HepG2 (cell line): ENCODE measurements around the gene OR1F1. TPM values are rescaled to one million over a fixed set of nuclear protein-coding genes. Genes with fewer than 3 reads are reported as not detected.

Source experiments
- ARNT ChIP-seq: fragments of 450-650 bp; IDR thresholded peaks from 2 replicates; pipeline ENCODE4 v1.6.1; 2017
- CENPT ChIP-seq: sonication (generic); formaldehyde crosslinking; IDR thresholded peaks from 2 replicates; pipeline ENCODE4 v1.8.0; 2022; ENCODE audit warnings: low read depth, mild to moderate bottlenecking, moderate library complexity, missing genetic modification reagents
- EEA1 ChIP-seq: sonication (generic); formaldehyde crosslinking; IDR thresholded peaks from 2 replicates; pipeline ENCODE4 v1.5.1; 2020; ENCODE audit warnings: mild to moderate bottlenecking, missing genetic modification reagents, borderline replicate concordance
- MAF1 ChIP-seq: sonication (generic); formaldehyde crosslinking; IDR thresholded peaks from 2 replicates; pipeline ENCODE4 v1.5.0; 2020; ENCODE audit warnings: missing genetic modification reagents, borderline replicate concordance
- MAFK ChIP-seq, 2 experiments: IDR thresholded peaks in 1 of 2; conservative IDR thresholded peaks in 1 of 2; 2 replicates each; pipeline ENCODE4 v1.6.1; 2011; ENCODE audit warnings: improper control_type of control experiment in 2 of 2, low read length in 2 of 2
- PTBP1 ChIP-seq: fragments of 200-400 bp; formaldehyde crosslinking; IDR thresholded peaks from 2 replicates; pipeline ENCODE4 v1.6.1; 2018; ENCODE audit warnings: low read length, low read depth; ENCODE audit not compliant: poor library complexity, severe bottlenecking
- REL ChIP-seq: sonication (generic); formaldehyde crosslinking; conservative IDR thresholded peaks from 2 replicates; pipeline ENCODE4 v1.8.0; 2022; ENCODE audit warnings: mild to moderate bottlenecking, missing genetic modification reagents, moderate library complexity
- TMF1 ChIP-seq: sonication (generic); formaldehyde crosslinking; IDR thresholded peaks from 2 replicates; pipeline ENCODE4 v1.8.1; 2022; ENCODE audit warnings: low read depth, missing genetic modification reagents
- ZNF264 ChIP-seq: sonication (generic); formaldehyde crosslinking; IDR thresholded peaks from 2 replicates; pipeline ENCODE4 v1.4.0; 2020; ENCODE audit warnings: missing genetic modification reagents
- polyA plus RNA-seq, 8 experiments: library from polyadenylated mRNA; depleted of rRNA in 3 of 8; stranded (reverse) in 7 of 8; unstranded in 1 of 8; fragments of >200 nt; fragmentation: Illumina TruSeq in 4 of 8; extraction: Trizol in 4 of 8; gene quantifications; 2 replicates each; pipeline versions ENCODE4 v1.2.1 to v1.2.3, GENCODE V29; 2011 to 2016; ENCODE audit warnings: low read depth in 4 of 8, missing spikeins in 1 of 8, mixed read lengths in 1 of 8; ENCODE audit not compliant: insufficient read depth in 1 of 8
- total RNA-seq, 5 experiments: library from RNA; depleted of rRNA; stranded (reverse); fragments of >200 nt; fragmentation: Illumina TruSeq; extraction: Trizol; gene quantifications; 2 replicates each; pipeline ENCODE4 v1.2.3, GENCODE V29; 2016; ENCODE audit warnings: low read depth in 1 of 5
- TF ChIP-seq, protein P1 (sequence below): IDR thresholded peaks from 2 replicates; pipeline ENCODE4 v1.6.1; 2016; ENCODE audit warnings: low read depth, missing genetic modification reagents, missing compliant biosample characterization
- TF ChIP-seq, protein P2 (sequence below): sonication (generic); formaldehyde crosslinking; IDR thresholded peaks from 2 replicates; pipeline ENCODE4 v1.5.0; 2020; ENCODE audit warnings: missing genetic modification reagents
- TF ChIP-seq, protein P3 (sequence below): sonication (generic); formaldehyde crosslinking; conservative IDR thresholded peaks from 2 replicates; pipeline ENCODE4 v1.8.0; 2022; ENCODE audit warnings: low read depth, missing genetic modification reagents
- TF ChIP-seq, protein P4 (sequence below): sonication (generic); formaldehyde crosslinking; IDR thresholded peaks from 2 replicates; pipeline ENCODE4 v1.5.1; 2020; ENCODE audit warnings: missing genetic modification reagents, mild to moderate bottlenecking, borderline replicate concordance
- TF ChIP-seq, protein P5 (sequence below): sonication (generic); formaldehyde crosslinking; IDR thresholded peaks from 2 replicates; pipeline ENCODE4 v1.8.1; 2022; ENCODE audit warnings: mild to moderate bottlenecking, missing genetic modification reagents
- TF ChIP-seq, protein P6 (sequence below): sonication (generic); formaldehyde crosslinking; conservative IDR thresholded peaks from 2 replicates; pipeline ENCODE4 v1.4.0; 2020; ENCODE audit warnings: missing genetic modification reagents

OR1F1 gene
- total and polyA plus RNA-seq, 2 of the 13 experiments (the other 11 are each of a cell fraction or from before 2014, with no cell fraction given) = 0.90 TPM; not detected in 1

DNA sequence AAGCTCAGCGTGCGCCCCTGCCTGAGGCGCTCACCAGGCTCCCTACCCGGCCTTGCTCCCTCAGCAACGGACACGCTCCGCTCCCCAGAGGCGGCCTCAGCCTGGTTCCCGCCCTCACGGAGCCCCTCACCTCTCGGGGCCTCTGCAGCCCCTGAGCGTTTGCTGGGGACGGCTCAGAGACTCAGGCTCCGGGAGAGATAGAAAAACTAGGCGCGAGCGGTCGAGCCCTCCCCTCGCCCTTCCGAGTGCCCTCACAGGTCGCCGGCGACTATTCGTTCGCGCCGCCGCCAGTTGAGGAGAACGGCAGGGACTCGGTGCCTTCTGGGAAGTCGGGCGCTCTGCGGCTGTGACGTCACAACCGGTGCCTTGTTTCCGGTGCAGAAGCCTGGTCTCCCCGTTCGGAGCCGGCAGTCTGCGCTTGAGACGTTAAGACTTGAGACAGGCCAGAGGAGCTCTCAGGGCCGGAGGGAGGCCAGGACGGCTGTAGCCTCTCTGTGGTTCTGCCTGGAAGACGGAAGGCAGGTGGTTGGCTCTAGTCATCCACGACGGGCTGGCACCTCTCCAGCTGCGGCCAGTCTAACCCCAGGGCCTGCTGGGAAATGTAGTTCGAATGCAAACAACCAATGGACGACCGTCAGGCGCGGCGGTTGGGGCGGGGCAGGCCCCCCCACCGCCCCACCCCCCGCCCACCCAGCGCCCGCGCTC, 47.0 kb downstream of the OR1F1 start, which contains the start of gene ZNF200 (continued):
- TF ChIP-seq, protein P1, sequence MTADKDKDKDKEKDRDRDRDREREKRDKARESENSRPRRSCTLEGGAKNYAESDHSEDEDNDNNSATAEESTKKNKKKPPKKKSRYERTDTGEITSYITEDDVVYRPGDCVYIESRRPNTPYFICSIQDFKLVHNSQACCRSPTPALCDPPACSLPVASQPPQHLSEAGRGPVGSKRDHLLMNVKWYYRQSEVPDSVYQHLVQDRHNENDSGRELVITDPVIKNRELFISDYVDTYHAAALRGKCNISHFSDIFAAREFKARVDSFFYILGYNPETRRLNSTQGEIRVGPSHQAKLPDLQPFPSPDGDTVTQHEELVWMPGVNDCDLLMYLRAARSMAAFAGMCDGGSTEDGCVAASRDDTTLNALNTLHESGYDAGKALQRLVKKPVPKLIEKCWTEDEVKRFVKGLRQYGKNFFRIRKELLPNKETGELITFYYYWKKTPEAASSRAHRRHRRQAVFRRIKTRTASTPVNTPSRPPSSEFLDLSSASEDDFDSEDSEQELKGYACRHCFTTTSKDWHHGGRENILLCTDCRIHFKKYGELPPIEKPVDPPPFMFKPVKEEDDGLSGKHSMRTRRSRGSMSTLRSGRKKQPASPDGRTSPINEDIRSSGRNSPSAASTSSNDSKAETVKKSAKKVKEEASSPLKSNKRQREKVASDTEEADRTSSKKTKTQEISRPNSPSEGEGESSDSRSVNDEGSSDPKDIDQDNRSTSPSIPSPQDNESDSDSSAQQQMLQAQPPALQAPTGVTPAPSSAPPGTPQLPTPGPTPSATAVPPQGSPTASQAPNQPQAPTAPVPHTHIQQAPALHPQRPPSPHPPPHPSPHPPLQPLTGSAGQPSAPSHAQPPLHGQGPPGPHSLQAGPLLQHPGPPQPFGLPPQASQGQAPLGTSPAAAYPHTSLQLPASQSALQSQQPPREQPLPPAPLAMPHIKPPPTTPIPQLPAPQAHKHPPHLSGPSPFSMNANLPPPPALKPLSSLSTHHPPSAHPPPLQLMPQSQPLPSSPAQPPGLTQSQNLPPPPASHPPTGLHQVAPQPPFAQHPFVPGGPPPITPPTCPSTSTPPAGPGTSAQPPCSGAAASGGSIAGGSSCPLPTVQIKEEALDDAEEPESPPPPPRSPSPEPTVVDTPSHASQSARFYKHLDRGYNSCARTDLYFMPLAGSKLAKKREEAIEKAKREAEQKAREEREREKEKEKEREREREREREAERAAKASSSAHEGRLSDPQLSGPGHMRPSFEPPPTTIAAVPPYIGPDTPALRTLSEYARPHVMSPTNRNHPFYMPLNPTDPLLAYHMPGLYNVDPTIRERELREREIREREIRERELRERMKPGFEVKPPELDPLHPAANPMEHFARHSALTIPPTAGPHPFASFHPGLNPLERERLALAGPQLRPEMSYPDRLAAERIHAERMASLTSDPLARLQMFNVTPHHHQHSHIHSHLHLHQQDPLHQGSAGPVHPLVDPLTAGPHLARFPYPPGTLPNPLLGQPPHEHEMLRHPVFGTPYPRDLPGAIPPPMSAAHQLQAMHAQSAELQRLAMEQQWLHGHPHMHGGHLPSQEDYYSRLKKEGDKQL (CRISPR knock-in tag) = no peak
- TF ChIP-seq TMF1 (CRISPR knock-in tag) = no peak
- no peak for TF ChIP-seq PTBP1
- TF ChIP-seq, protein P2, sequence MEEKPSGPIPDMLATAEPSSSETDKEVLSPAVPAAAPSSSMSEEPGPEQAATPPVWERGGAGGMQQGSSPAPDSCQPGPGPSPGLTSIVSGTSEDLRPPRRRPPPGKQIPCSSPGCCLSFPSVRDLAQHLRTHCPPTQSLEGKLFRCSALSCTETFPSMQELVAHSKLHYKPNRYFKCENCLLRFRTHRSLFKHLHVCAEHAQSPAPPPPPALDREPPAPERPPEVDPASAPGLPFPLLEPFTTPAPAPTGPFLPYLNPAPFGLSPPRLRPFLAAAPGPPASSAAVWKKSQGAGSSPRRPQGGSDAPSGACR (CRISPR knock-in tag) = peak; percentile 71; the same call in 1 of the 2 replicates
- no peak for TF ChIP-seq MAFK (conservative IDR thresholded peaks at IDR 0.05 in 1 of 2, IDR thresholded peaks at IDR 0.05 in 1 of 2; ENCODE audit: low read length in 2 of 2)
- no peak for TF ChIP-seq MAF1 (CRISPR knock-in tag)
- TF ChIP-seq, protein P3, sequence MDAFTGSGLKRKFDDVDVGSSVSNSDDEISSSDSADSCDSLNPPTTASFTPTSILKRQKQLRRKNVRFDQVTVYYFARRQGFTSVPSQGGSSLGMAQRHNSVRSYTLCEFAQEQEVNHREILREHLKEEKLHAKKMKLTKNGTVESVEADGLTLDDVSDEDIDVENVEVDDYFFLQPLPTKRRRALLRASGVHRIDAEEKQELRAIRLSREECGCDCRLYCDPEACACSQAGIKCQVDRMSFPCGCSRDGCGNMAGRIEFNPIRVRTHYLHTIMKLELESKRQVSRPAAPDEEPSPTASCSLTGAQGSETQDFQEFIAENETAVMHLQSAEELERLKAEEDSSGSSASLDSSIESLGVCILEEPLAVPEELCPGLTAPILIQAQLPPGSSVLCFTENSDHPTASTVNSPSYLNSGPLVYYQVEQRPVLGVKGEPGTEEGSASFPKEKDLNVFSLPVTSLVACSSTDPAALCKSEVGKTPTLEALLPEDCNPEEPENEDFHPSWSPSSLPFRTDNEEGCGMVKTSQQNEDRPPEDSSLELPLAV (CRISPR knock-in tag) = no peak
- no peak for TF ChIP-seq EEA1 (CRISPR knock-in tag)
- no peak for TF ChIP-seq CENPT (CRISPR knock-in tag)
- TF ChIP-seq, protein P4, sequence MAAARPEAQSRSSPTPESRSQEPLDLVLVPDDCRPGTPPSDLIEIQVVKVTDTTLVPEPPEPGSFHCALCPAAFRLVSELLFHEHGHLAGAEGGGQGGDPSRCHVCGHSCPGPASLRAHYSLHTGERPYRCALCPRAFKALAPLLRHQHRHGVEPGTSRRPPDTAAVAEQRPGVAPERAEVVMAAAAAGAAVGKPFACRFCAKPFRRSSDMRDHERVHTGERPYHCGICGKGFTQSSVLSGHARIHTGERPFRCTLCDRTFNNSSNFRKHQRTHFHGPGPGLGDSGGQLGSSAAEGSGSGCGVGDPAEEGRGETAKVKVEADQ (CRISPR knock-in tag) = peak; percentile 88
- TF ChIP-seq ARNT = no peak
- TF ChIP-seq, protein P5, sequence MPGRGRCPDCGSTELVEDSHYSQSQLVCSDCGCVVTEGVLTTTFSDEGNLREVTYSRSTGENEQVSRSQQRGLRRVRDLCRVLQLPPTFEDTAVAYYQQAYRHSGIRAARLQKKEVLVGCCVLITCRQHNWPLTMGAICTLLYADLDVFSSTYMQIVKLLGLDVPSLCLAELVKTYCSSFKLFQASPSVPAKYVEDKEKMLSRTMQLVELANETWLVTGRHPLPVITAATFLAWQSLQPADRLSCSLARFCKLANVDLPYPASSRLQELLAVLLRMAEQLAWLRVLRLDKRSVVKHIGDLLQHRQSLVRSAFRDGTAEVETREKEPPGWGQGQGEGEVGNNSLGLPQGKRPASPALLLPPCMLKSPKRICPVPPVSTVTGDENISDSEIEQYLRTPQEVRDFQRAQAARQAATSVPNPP (CRISPR knock-in tag) = no peak
- TF ChIP-seq REL (CRISPR knock-in tag) = 0 out of 2 replicates have a peak, but pooled peaks have one; percentile 24
- no peak for TF ChIP-seq ZNF264
- TF ChIP-seq, protein P6, sequence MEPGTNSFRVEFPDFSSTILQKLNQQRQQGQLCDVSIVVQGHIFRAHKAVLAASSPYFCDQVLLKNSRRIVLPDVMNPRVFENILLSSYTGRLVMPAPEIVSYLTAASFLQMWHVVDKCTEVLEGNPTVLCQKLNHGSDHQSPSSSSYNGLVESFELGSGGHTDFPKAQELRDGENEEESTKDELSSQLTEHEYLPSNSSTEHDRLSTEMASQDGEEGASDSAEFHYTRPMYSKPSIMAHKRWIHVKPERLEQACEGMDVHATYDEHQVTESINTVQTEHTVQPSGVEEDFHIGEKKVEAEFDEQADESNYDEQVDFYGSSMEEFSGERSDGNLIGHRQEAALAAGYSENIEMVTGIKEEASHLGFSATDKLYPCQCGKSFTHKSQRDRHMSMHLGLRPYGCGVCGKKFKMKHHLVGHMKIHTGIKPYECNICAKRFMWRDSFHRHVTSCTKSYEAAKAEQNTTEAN (CRISPR knock-in tag) = no peak
